SK-N-SH (cell line): Measurements from ENCODE around the gene RBM4. TPM values are rescaled to one million over a fixed set of nuclear protein-coding genes. Genes with fewer than 3 reads are reported as not detected.

Experiments used
- CTCF ChIA-PET: fragments of 300-600, 350-600 bp; formaldehyde crosslinking; extraction: SDS; loops from one replicate; lab custom pipeline; 2021; lab: Yijun Ruan, JAX
- POLR2A ChIA-PET: fragments of 350-600 bp; sonication (Branson Sonifier 250); formaldehyde crosslinking; extraction: SDS; loops from one replicate; lab custom pipeline; 2020; ENCODE audit warnings: antibody characterized with exemption, inconsistent platforms; lab: Yijun Ruan, JAX
- DNase-seq: peaks from one replicate; pipeline ENCODE4 v3.0.0; 2012
- H2AFZ ChIP-seq: fragments of 200-600 bp; sonication (generic); 2 replicates; pipeline ENCODE4 v1.8.1; 2016; ENCODE audit warnings: antibody characterized with exemption, mild to moderate bottlenecking, low read depth
- H3F3A ChIP-seq: fragments of 200-600 bp; sonication (generic); replicated peaks from 2 replicates; pipeline ENCODE3; 2016; ENCODE audit warnings: antibody characterized with exemption, mild to moderate bottlenecking; ENCODE audit not compliant: insufficient read depth
- H3K27ac ChIP-seq, 2 experiments: fragments of 200-500 bp in 1 of 2; fragments of 200-600 bp in 1 of 2; sonication (Bioruptor generic) in 1 of 2; sonication (generic), shearing (Covaris generic) in 1 of 2; 2 replicates each; pipeline versions ENCODE4 v1.5.1 to v1.6.1; 2014 to 2016; ENCODE audit warnings: low read depth in 2 of 2, inconsistent platforms in 1 of 2, low read length in 1 of 2, mild to moderate bottlenecking in 1 of 2, mixed read lengths in 1 of 2
- H3K27me3 ChIP-seq: fragments of 200-600 bp; sonication (generic), shearing (Covaris generic); 2 replicates; pipeline ENCODE4 v1.6.1; 2016; ENCODE audit warnings: mixed run types; ENCODE audit not compliant: insufficient read depth
- H3K36me3 ChIP-seq, 2 experiments: fragments of 200-500 bp in 1 of 2; fragments of 200-600 bp in 1 of 2; sonication (Bioruptor generic) in 1 of 2; sonication (generic) in 1 of 2; replicated peaks in 1 of 2; 2 replicates each; pipeline versions ENCODE3 to v1.5.1; 2014 to 2016; ENCODE audit warnings: low read length in 1 of 2, mild to moderate bottlenecking in 1 of 2; ENCODE audit not compliant: insufficient read depth in 2 of 2, control insufficient read depth in 1 of 2
- H3K4me1 ChIP-seq, 2 experiments: fragments of 200-500 bp in 1 of 2; fragments of 200-600 bp in 1 of 2; sonication (Bioruptor generic) in 1 of 2; sonication (generic), shearing (Covaris generic) in 1 of 2; 2 replicates each; pipeline versions ENCODE4 v1.5.1 to v1.6.1; 2014 to 2016; ENCODE audit warnings: low read depth in 1 of 2, low read length in 1 of 2, mixed run types in 1 of 2; ENCODE audit not compliant: insufficient read depth in 2 of 2, control insufficient read depth in 1 of 2
- H3K4me2 ChIP-seq: fragments of 200-600 bp; sonication (generic), shearing (Covaris generic); 2 replicates; pipeline ENCODE4 v1.6.1; 2017; ENCODE audit warnings: mixed run types
- H3K4me3 ChIP-seq, 2 experiments: fragments of 200-500 bp in 1 of 2; fragments of 200-600 bp in 1 of 2; sonication (Bioruptor generic) in 1 of 2; sonication (generic), shearing (Covaris generic) in 1 of 2; 2 replicates each; pipeline versions ENCODE4 v1.5.1 to v1.8.1; 2014 to 2016; ENCODE audit warnings: low read depth in 2 of 2, inconsistent platforms in 1 of 2, low read length in 1 of 2, mild to moderate bottlenecking in 1 of 2, mixed read lengths in 1 of 2, moderate library complexity in 1 of 2
- H3K79me2 ChIP-seq: fragments of 200-600 bp; sonication (generic); 2 replicates; pipeline ENCODE4 v1.8.1; 2017; ENCODE audit warnings: mild to moderate bottlenecking; ENCODE audit not compliant: insufficient read depth
- H3K9ac ChIP-seq: fragments of 200-600 bp; sonication (generic); 2 replicates; pipeline ENCODE4 v1.6.1; 2017; ENCODE audit warnings: mixed run types
- H3K9me2 ChIP-seq: fragments of 200-600 bp; sonication (generic); 2 replicates; pipeline ENCODE4 v1.6.1; 2017; ENCODE audit warnings: mixed run types
- H3K9me3 ChIP-seq: fragments of 200-600 bp; sonication (generic); 2 replicates; pipeline ENCODE4 v1.6.1; 2017; ENCODE audit warnings: mixed run types, mild to moderate bottlenecking, moderate library complexity
- H4K20me1 ChIP-seq: fragments of 200-600 bp; sonication (generic); 2 replicates; pipeline ENCODE4 v1.6.1; 2017; ENCODE audit warnings: mild to moderate bottlenecking, mixed run types; ENCODE audit not compliant: insufficient read depth
- ELF1 ChIP-seq: IDR thresholded peaks from 2 replicates; pipeline ENCODE4 v1.4.0; 2012
- EZH2phosphoT487 ChIP-seq: fragments of 200-600 bp; sonication (generic); IDR thresholded peaks from 2 replicates; pipeline ENCODE4 v1.6.1; 2017; ENCODE audit warnings: low read depth, mixed run types, mild to moderate bottlenecking, antibody characterized with exemption, moderate library complexity, borderline replicate concordance
- GABPA ChIP-seq: IDR thresholded peaks from 2 replicates; pipeline ENCODE4 v1.4.0; 2012; ENCODE audit warnings: low read depth, mild to moderate bottlenecking
- GATA2 ChIP-seq: sonication (generic); formaldehyde crosslinking; IDR thresholded peaks from 2 replicates; pipeline ENCODE4 v1.5.0; 2020; ENCODE audit warnings: mild to moderate bottlenecking, missing genetic modification reagents
- IRF3 ChIP-seq: fragments of 150-350 bp; IDR thresholded peaks from 2 replicates; pipeline ENCODE4 v1.6.1; 2016; ENCODE audit warnings: mild to moderate bottlenecking, low read depth, low read length
- MEF2A ChIP-seq: IDR thresholded peaks from 2 replicates; pipeline ENCODE4 v1.4.0; 2012; ENCODE audit warnings: low read depth, borderline replicate concordance
- POLR2AphosphoS5 ChIP-seq: IDR thresholded peaks from 2 replicates; pipeline ENCODE4 v1.6.1; 2012; ENCODE audit warnings: low read depth, low read length
- RCOR1 ChIP-seq: fragments of 150-350 bp; IDR thresholded peaks from 2 replicates; pipeline ENCODE4 v1.6.1; 2017; ENCODE audit warnings: antibody characterized with exemption, low read length
- WGBS: methylation state at CpG from one replicate; pipeline ENCODE4 v1.1.6; 2017; ENCODE audit warnings: low lambda C conversion rate; 5-methylcytosine and 5-hydroxymethylcytosine counted together
- polyA plus RNA-seq, 3 experiments: library from polyadenylated mRNA; depleted of rRNA; stranded (reverse); fragments of >200 nt; gene quantifications; 2 replicates each; pipeline ENCODE4 v1.2.3, GENCODE V29; 2012
- TF ChIP-seq, protein P1 (sequence below): fragments of 200-600 bp; sonication (generic); IDR thresholded peaks from 2 replicates; pipeline ENCODE4 v1.6.1; 2017; ENCODE audit warnings: antibody characterized with exemption, mild to moderate bottlenecking, moderate library complexity

RBM4 gene
- polyA plus RNA-seq, 1 of the 3 experiments (the other 2 are of a cell fraction) = 202 TPM

DNA sequence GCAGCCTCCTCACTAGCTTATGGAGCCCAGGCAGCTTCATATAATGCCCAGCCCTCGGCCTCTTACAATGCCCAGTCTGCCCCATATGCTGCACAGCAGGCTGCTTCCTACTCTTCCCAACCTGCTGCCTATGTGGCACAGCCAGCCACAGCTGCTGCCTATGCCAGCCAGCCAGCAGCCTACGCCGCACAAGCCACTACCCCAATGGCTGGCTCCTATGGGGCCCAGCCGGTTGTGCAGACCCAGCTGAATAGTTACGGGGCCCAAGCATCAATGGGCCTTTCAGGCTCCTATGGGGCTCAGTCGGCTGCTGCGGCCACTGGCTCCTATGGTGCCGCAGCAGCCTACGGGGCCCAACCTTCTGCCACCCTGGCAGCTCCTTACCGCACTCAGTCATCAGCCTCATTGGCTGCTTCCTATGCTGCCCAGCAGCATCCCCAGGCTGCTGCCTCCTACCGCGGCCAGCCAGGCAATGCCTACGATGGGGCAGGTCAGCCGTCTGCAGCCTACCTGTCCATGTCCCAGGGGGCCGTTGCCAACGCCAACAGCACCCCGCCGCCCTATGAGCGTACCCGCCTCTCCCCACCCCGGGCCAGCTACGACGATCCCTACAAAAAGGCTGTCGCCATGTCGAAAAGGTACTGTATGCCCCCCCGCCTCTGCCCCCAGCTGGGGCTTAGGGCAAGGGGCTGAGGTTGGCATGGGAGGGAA, 13.3 kb upstream of the RBM4 start:
- POLR2A ChIA-PET = interaction anchor here (0.8 to 1.8 kb wide), 2 partner anchors 9 to 13 kb away, joined by 3 to 13 read pairs; partner anchors contain the start of genes RBM14 and RBM4
- H3K36me3 ChIP-seq = peaks cover 70 to 71% of the 10 kb centered on the region in 2 experiments

GRCh38 chr11:66625752-66626149, 12.8 kb upstream of the RBM4 start:
- no peaks in the 10 kb centered on the region for H3K9me3 ChIP-seq
- H3K4me2 ChIP-seq = no peak overlapping the region
- CTCF ChIA-PET = interaction anchor here (1.9 kb wide), 1 partner anchor 53 kb away, joined by 5 read pairs; the partner anchor contains the start of gene RBM4B
- no peaks in the 10 kb centered on the region for H3F3A ChIP-seq
- no peak for TF ChIP-seq GABPA
- TF ChIP-seq MEF2A = no peak
- TF ChIP-seq ELF1 = no peak
- no peak for TF ChIP-seq RCOR1
- TF ChIP-seq POLR2AphosphoS5 = no peak
- TF ChIP-seq GATA2 (CRISPR knock-in tag) = no peak
- TF ChIP-seq, protein P1, sequence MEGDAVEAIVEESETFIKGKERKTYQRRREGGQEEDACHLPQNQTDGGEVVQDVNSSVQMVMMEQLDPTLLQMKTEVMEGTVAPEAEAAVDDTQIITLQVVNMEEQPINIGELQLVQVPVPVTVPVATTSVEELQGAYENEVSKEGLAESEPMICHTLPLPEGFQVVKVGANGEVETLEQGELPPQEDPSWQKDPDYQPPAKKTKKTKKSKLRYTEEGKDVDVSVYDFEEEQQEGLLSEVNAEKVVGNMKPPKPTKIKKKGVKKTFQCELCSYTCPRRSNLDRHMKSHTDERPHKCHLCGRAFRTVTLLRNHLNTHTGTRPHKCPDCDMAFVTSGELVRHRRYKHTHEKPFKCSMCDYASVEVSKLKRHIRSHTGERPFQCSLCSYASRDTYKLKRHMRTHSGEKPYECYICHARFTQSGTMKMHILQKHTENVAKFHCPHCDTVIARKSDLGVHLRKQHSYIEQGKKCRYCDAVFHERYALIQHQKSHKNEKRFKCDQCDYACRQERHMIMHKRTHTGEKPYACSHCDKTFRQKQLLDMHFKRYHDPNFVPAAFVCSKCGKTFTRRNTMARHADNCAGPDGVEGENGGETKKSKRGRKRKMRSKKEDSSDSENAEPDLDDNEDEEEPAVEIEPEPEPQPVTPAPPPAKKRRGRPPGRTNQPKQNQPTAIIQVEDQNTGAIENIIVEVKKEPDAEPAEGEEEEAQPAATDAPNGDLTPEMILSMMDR = no peak
- TF ChIP-seq EZH2phosphoT487 = no peak
- WGBS = 96% methylated on average over 7 of the region's 9 CpGs
- H3K9me2 ChIP-seq = no peaks in the 10 kb centered on the region
- POLR2A ChIA-PET = interaction anchor here (1.8 kb wide), 1 partner anchor 13 kb away, joined by 13 read pairs; the partner anchor contains the start of gene RBM4
- no peak overlapping the region for H3K27ac ChIP-seq
- H3K9ac ChIP-seq = no peak overlapping the region
- peaks cover 96% of the 10 kb centered on the region for H4K20me1 ChIP-seq
- no peaks in the 10 kb centered on the region for H3K27me3 ChIP-seq
- H3K4me3 ChIP-seq = no peak overlapping the region
- H3K36me3 ChIP-seq = peaks cover 70 to 72% of the 10 kb centered on the region in 2 experiments
- DNase-seq = no peak
- H3K79me2 ChIP-seq = peaks cover 100% of the 10 kb centered on the region
- no peaks in the 10 kb centered on the region; a peak in 1 of 4 replicates for H3K4me1 ChIP-seq
- no peak overlapping the region for H2AFZ ChIP-seq

More for the DNA sequence above, 13.3 kb upstream of the RBM4 start:
- no peaks in the 10 kb centered on the region for H3F3A ChIP-seq
- H3K4me2 ChIP-seq = no peak overlapping the region
- H3K4me1 ChIP-seq = no peaks in the 10 kb centered on the region; a peak in 1 of 4 replicates
- TF ChIP-seq IRF3 = no peak
- no peaks in the 10 kb centered on the region for H3K9me2 ChIP-seq
- peaks cover 97% of the 10 kb centered on the region for H4K20me1 ChIP-seq
- no peak overlapping the region for H3K9ac ChIP-seq
- peaks cover 100% of the 10 kb centered on the region for H3K79me2 ChIP-seq
- H3K4me3 ChIP-seq = no peak overlapping the region
- CTCF ChIA-PET = interaction anchor here (1.9 kb wide), 1 partner anchor 53 kb away, joined by 5 read pairs; the partner anchor contains the start of gene RBM4B
- 98% methylated on average over 9 of the region's 26 CpGs for WGBS
- DNase-seq = no peak
- H3K27ac ChIP-seq = no peak overlapping the region
- H3K27me3 ChIP-seq = no peaks in the 10 kb centered on the region
- no peak overlapping the region for H2AFZ ChIP-seq
- H3K9me3 ChIP-seq = no peaks in the 10 kb centered on the region
